BE2C (cell line): Measurements from ENCODE around the gene PLSCR4.

Experiments
- DNase-seq: peaks from one replicate; pipeline ENCODE4 v3.0.0-alpha.2; 2020
- H3K27me3 ChIP-seq: fragments of 250-450 bp; sonication (Bioruptor Pico); 2 replicates; pipeline ENCODE4 v1.5.1; 2020; ENCODE audit warnings: mild to moderate bottlenecking
- H3K36me3 ChIP-seq: fragments of 250-450 bp; sonication (Bioruptor Pico); 2 replicates; pipeline ENCODE4 v1.5.1; 2020; ENCODE audit warnings: mild to moderate bottlenecking
- H3K4me1 ChIP-seq: fragments of 250-450 bp; sonication (Bioruptor Pico); 2 replicates; pipeline ENCODE4 v1.5.1; 2020
- H3K4me3 ChIP-seq: 2 replicates; pipeline ENCODE4 v1.5.1; 2011; ENCODE audit warnings: low read depth, low read length
- H3K9me3 ChIP-seq: fragments of 250-450 bp; sonication (Bioruptor Pico); 2 replicates; pipeline ENCODE4 v1.5.1; 2020
- CTCF ChIP-seq: IDR thresholded peaks from 2 replicates; pipeline ENCODE4 v1.5.1; 2012; ENCODE audit warnings: mild to moderate bottlenecking, low read depth, low read length

PLSCR4 gene

DNA sequence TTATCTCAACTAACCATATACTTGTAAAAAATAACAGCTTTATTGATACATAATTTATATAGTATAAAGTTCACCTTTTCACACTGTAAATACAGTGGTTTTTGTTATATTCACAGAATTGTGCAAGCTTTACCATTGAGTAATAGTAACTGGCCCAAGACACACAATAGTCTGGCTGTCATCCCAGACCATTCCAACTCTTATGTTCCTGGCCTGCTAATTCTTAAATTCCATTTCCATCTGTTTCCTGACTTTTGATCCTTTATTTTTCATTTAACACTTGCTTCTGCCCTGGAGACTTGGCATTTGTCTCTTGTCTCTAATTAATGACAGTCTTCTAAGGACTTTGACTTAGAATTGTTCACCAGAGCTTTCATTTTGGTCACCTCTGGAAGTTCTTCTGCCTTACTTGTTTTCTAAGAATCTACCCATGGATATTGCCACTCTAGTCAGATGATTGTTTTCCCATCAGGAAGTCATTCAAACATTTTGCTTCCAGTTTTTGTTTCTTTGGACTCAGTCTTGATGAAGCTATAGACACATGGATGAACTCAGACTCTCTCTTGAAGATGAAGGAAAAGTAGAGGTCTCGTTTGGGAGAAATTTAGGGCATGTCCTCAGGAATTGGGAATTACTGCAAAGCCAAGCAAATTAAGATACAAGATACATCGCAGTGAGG lies 27.2 kb upstream of the PLSCR4 start:
- H3K9me3 ChIP-seq = no peaks in the 10 kb centered on the region
- H3K27me3 ChIP-seq = no peaks in the 10 kb centered on the region
- no peaks in the 10 kb centered on the region for H3K36me3 ChIP-seq
- no peak overlapping the region for H3K4me3 ChIP-seq
- TF ChIP-seq CTCF = no peak
- DNase-seq = no peak
- no peaks in the 10 kb centered on the region for H3K4me1 ChIP-seq

DNA sequence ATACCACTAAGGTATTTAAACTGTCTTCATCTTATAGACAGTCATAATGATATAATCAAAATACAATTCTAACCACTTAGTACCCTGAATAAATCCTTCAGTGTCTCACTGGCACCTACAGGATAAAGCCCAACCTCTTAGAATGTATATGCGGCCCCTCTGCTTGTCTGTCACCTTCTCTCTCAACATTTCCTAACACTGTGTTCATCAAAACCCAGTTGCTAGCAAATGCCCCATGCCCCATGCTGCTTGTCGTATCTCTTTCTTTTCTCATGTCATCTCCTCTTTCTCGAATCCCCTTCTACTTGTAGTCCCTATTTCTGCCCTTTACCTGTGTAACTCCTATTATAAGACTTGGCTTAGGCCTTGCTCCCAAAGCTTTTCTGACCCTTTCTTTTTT lies 24.6 kb upstream of the PLSCR4 start:
- no peaks in the 10 kb centered on the region for H3K36me3 ChIP-seq
- H3K27me3 ChIP-seq = no peaks in the 10 kb centered on the region
- H3K4me3 ChIP-seq = no peak overlapping the region
- no peaks in the 10 kb centered on the region for H3K4me1 ChIP-seq
- no peak for TF ChIP-seq CTCF
- DNase-seq = no peak
- H3K9me3 ChIP-seq = no peaks in the 10 kb centered on the region

GRCh38 chr3:146274833-146275232 lies 23.9 kb upstream of the PLSCR4 start:
- TF ChIP-seq CTCF = no peak
- no peak for DNase-seq
- Histone ChIP-seq H3K4me1 (no peaks in the 10 kb centered on the region), H3K9me3 (no peaks in the 10 kb centered on the region), H3K36me3 (no peaks in the 10 kb centered on the region), H3K27me3 (no peaks in the 10 kb centered on the region), H3K4me3 (no peak overlapping the region)

- H3K9me3 ChIP-seq = no peaks in the 10 kb centered on the region
- no peak for TF ChIP-seq CTCF
- H3K27me3 ChIP-seq = no peaks in the 10 kb centered on the region
- no peak overlapping the region for H3K4me3 ChIP-seq
- H3K36me3 ChIP-seq = no peaks in the 10 kb centered on the region
- H3K4me1 ChIP-seq = no peaks in the 10 kb centered on the region
- no peak for DNase-seq
Measured at GRCh38 chr3:146273721-146274407, 23.0 kb upstream of the PLSCR4 start.

GRCh38 chr3:146271180-146271579 lies 20.3 kb upstream of the PLSCR4 start:
- no peaks in the 10 kb centered on the region for H3K36me3 ChIP-seq
- no peaks in the 10 kb centered on the region for H3K9me3 ChIP-seq
- H3K4me1 ChIP-seq = no peaks in the 10 kb centered on the region

More at GRCh38 chr3:146271180-146271579, 20.3 kb upstream of the PLSCR4 start:
- TF ChIP-seq CTCF = no peak
- no peak overlapping the region for H3K4me3 ChIP-seq
- no peaks in the 10 kb centered on the region for H3K27me3 ChIP-seq
- DNase-seq = no peak
